GM23338 (cell line): ENCODE measurements around the gene PRDM4. TPM values are rescaled to one million over a fixed set of nuclear protein-coding genes. Genes with fewer than 3 reads are reported as not detected.

ENCODE experiments used
- ATAC-seq: fragments of 200-7000 bp; cut with Tn5 transposase; 3 replicates; pipeline ENCODE4 v1.9.1; 2020
- DNase-seq: peaks from one replicate; pipeline ENCODE4 v3.0.0-alpha.2; 2015; ENCODE audit warnings: low spot score
- H2AFZ ChIP-seq: fragments of 200-600 bp; sonication (generic); 2 replicates; pipeline ENCODE4 v1.8.0; 2016; ENCODE audit warnings: antibody characterized with exemption, mild to moderate bottlenecking, moderate library complexity
- H3F3A ChIP-seq: fragments of 200-600 bp; sonication (generic); replicated peaks from 2 replicates; pipeline ENCODE4 v1.8.0; 2017; ENCODE audit warnings: antibody characterized with exemption, mixed run types, low read depth
- H3K27ac ChIP-seq: fragments of 200-600 bp; sonication (generic); 2 replicates; pipeline ENCODE4 v1.6.1; 2016; ENCODE audit warnings: low read depth
- H3K27me3 ChIP-seq: fragments of 200-600 bp; sonication (generic); 2 replicates; pipeline ENCODE4 v1.8.0; 2016; ENCODE audit warnings: mild to moderate bottlenecking, mixed run types, moderate library complexity; ENCODE audit not compliant: insufficient read depth
- H3K36me3 ChIP-seq: fragments of 200-600 bp; sonication (generic); 2 replicates; pipeline ENCODE4 v1.8.0; 2016; ENCODE audit warnings: mild to moderate bottlenecking; ENCODE audit not compliant: insufficient read depth
- H3K4me1 ChIP-seq: fragments of 200-600 bp; sonication (generic); 2 replicates; pipeline ENCODE4 v1.8.0; 2016; ENCODE audit warnings: mild to moderate bottlenecking, moderate library complexity; ENCODE audit not compliant: insufficient read depth
- H3K4me2 ChIP-seq: fragments of 200-600 bp; sonication (generic); 2 replicates; pipeline ENCODE4 v1.7.1; 2017; ENCODE audit warnings: mixed run types
- H3K4me3 ChIP-seq: fragments of 200-600 bp; sonication (generic); 2 replicates; pipeline ENCODE4 v1.6.1; 2016; ENCODE audit warnings: mixed run types
- H3K79me2 ChIP-seq: fragments of 200-600 bp; sonication (generic); replicated peaks from 2 replicates; pipeline ENCODE4 v1.8.0; 2017; ENCODE audit warnings: mild to moderate bottlenecking; ENCODE audit not compliant: insufficient read depth
- H3K9me2 ChIP-seq: fragments of 200-600 bp; sonication (generic); 2 replicates; pipeline ENCODE4 v1.8.0; 2017; ENCODE audit not compliant: insufficient read depth
- H4K20me1 ChIP-seq: fragments of 200-600 bp; sonication (generic); replicated peaks from 2 replicates; pipeline ENCODE4 v1.8.0; 2017; ENCODE audit warnings: mild to moderate bottlenecking; ENCODE audit not compliant: insufficient read depth
- H3K27ac Mint-ChIP-seq: 2 replicates; pipeline ENCODE4 v1.8.0; 2020; ENCODE audit warnings: inconsistent platforms, mild to moderate bottlenecking, moderate library complexity, mixed read lengths
- H3K27me3 Mint-ChIP-seq: 3 replicates; pipeline ENCODE4 v1.8.0; 2022; ENCODE audit warnings: low read depth, mild to moderate bottlenecking, moderate library complexity, mixed read lengths, inconsistent platforms; ENCODE audit not compliant: insufficient read depth, poor library complexity
- H3K36me3 Mint-ChIP-seq: 3 replicates; pipeline ENCODE4 v1.8.0; 2021; ENCODE audit warnings: low read depth, mild to moderate bottlenecking, inconsistent platforms, moderate library complexity, mixed read lengths
- H3K4me1 Mint-ChIP-seq: 3 replicates; pipeline ENCODE4 v1.8.0; 2020; ENCODE audit warnings: mild to moderate bottlenecking, inconsistent platforms, mixed read lengths
- H3K4me3 Mint-ChIP-seq: 3 replicates; pipeline ENCODE4 v1.8.0; 2021; ENCODE audit warnings: moderate library complexity, mild to moderate bottlenecking, inconsistent platforms, mixed read lengths
- H3K9me3 Mint-ChIP-seq: 3 replicates; pipeline ENCODE4 v1.8.0; 2020; ENCODE audit warnings: moderate library complexity, mild to moderate bottlenecking, inconsistent platforms, mixed read lengths
- CREB1 ChIP-seq: fragments of 250-450 bp; sonication (Bioruptor Pico); IDR thresholded peaks from 2 replicates; pipeline ENCODE4 v1.5.0; 2020; ENCODE audit warnings: low read depth, mild to moderate bottlenecking, moderate library complexity
- EZH2 ChIP-seq: fragments of 200-600 bp; sonication (generic); IDR thresholded peaks from one replicate; pipeline ENCODE4 v1.8.0; 2017; ENCODE audit warnings: antibody characterized with exemption, mild to moderate bottlenecking, low read depth; ENCODE audit not compliant: unreplicated experiment
- EZH2phosphoT487 ChIP-seq: fragments of 200-600 bp; sonication (generic); IDR thresholded peaks from one replicate; pipeline ENCODE4 v1.8.1; 2018; ENCODE audit warnings: antibody characterized with exemption; ENCODE audit not compliant: unreplicated experiment
- JUNB ChIP-seq: IDR thresholded peaks from one replicate; pipeline ENCODE4 v1.6.1; 2016; ENCODE audit warnings: antibody characterized with exemption; ENCODE audit not compliant: unreplicated experiment
- NANOG ChIP-seq: IDR thresholded peaks from 2 replicates; pipeline ENCODE4 v1.6.1; 2016; ENCODE audit warnings: antibody characterized with exemption, borderline replicate concordance
- POLR2AphosphoS5 ChIP-seq: IDR thresholded peaks from 2 replicates; pipeline ENCODE4 v1.6.1; 2016; ENCODE audit warnings: antibody characterized with exemption, low read depth
- polyA plus RNA-seq: library from polyadenylated mRNA; unstranded; fragments of >200 nt; fragmentation: Nextera tagmentation; extraction: Ambion mirVana; gene quantifications from 2 replicates; pipeline ENCODE4 v1.2.1, GENCODE V29; 2016
- total RNA-seq: library from RNA; depleted of rRNA; stranded (reverse); fragments of >200 nt; shearing (Covaris generic); gene quantifications from 2 replicates; pipeline ENCODE4 v1.2.3, GENCODE V29; 2014
- TF ChIP-seq, protein P1 (sequence below), 2 experiments: fragments of 200-600 bp in 1 of 2; sonication (generic) in 1 of 2; conservative IDR thresholded peaks; 2 replicates each; pipeline versions ENCODE4 v1.5.1 to v1.6.1; 2016 to 2017; ENCODE audit warnings: antibody characterized with exemption in 2 of 2, low read depth in 2 of 2, mild to moderate bottlenecking in 2 of 2, moderate library complexity in 1 of 2
- TF ChIP-seq, protein P2 (sequence below): IDR thresholded peaks from 2 replicates; pipeline ENCODE4 v1.6.1; 2016; ENCODE audit warnings: antibody characterized with exemption

PRDM4 gene
- total and polyA plus RNA-seq, 2 experiments from 2014 or later, result 4.9 to 17.1 TPM

DNA sequence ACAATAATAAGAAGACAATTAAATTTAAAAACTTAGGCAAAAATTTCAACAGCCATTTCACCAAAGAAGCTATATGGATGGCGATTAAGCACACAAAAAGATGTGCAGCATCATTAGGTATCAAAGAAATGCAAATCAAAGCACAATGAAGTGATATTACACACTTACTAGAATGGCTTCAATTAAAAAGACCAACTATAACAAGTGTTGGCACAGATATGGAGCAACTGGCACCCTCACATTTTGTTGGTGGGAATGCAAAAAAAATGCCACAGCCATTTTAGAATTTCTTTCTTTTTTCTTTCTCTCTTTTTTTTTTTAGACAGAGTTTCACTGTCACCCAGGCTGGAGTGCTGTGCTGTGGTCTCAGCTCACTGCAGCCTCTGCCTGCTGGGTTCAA, 1.9 kb upstream of the PRDM4 start:
- no peak for TF ChIP-seq POLR2AphosphoS5
- no peak for TF ChIP-seq EZH2
- no peak for TF ChIP-seq CREB1 (CRISPR knock-in tag)
- TF ChIP-seq, protein P1, sequence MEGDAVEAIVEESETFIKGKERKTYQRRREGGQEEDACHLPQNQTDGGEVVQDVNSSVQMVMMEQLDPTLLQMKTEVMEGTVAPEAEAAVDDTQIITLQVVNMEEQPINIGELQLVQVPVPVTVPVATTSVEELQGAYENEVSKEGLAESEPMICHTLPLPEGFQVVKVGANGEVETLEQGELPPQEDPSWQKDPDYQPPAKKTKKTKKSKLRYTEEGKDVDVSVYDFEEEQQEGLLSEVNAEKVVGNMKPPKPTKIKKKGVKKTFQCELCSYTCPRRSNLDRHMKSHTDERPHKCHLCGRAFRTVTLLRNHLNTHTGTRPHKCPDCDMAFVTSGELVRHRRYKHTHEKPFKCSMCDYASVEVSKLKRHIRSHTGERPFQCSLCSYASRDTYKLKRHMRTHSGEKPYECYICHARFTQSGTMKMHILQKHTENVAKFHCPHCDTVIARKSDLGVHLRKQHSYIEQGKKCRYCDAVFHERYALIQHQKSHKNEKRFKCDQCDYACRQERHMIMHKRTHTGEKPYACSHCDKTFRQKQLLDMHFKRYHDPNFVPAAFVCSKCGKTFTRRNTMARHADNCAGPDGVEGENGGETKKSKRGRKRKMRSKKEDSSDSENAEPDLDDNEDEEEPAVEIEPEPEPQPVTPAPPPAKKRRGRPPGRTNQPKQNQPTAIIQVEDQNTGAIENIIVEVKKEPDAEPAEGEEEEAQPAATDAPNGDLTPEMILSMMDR (conservative IDR thresholded peaks at IDR 0.05; ENCODE audit: low read depth in 2 of 2), result no peak
- TF ChIP-seq JUNB, result no peak
- TF ChIP-seq EZH2phosphoT487, result no peak
- TF ChIP-seq, protein P2, sequence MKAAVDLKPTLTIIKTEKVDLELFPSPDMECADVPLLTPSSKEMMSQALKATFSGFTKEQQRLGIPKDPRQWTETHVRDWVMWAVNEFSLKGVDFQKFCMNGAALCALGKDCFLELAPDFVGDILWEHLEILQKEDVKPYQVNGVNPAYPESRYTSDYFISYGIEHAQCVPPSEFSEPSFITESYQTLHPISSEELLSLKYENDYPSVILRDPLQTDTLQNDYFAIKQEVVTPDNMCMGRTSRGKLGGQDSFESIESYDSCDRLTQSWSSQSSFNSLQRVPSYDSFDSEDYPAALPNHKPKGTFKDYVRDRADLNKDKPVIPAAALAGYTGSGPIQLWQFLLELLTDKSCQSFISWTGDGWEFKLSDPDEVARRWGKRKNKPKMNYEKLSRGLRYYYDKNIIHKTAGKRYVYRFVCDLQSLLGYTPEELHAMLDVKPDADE, result no peak
- TF ChIP-seq NANOG, result no peak
- ATAC-seq, result no peak
- H3K27ac ChIP-seq, result no peak overlapping the region
- H3K9me2 ChIP-seq, result no peaks in the 10 kb centered on the region
- peaks cover 25% of the 10 kb centered on the region for H3K79me2 ChIP-seq
- no peaks in the 10 kb centered on the region for H3K27me3 ChIP-seq
- no peak for DNase-seq
- Mint-ChIP-seq H3K4me3 (no peak overlapping the region), H3K9me3 (no peaks in the 10 kb centered on the region), H3K27me3 (peaks cover 13% of the 10 kb centered on the region), H3K27ac (no peak overlapping the region), H3K36me3 (no peaks in the 10 kb centered on the region; the same call in 2 of the 3 replicates), H3K4me1 (peaks cover 15% of the 10 kb centered on the region; the same call in 2 of the 3 replicates)
- H3K4me1 ChIP-seq, result peaks cover 13% of the 10 kb centered on the region
- no peak overlapping the region for H2AFZ ChIP-seq
- H4K20me1 ChIP-seq, result peaks cover 8% of the 10 kb centered on the region; the same call in 1 of the 2 replicates
- 0 out of 2 replicates have a peak, but pooled peaks cover under 1% of the 10 kb centered on the region for H3K36me3 ChIP-seq
- H3K4me3 ChIP-seq, result no peak overlapping the region
- no peak overlapping the region for H3K4me2 ChIP-seq
- no peaks in the 10 kb centered on the region for H3F3A ChIP-seq

DNA sequence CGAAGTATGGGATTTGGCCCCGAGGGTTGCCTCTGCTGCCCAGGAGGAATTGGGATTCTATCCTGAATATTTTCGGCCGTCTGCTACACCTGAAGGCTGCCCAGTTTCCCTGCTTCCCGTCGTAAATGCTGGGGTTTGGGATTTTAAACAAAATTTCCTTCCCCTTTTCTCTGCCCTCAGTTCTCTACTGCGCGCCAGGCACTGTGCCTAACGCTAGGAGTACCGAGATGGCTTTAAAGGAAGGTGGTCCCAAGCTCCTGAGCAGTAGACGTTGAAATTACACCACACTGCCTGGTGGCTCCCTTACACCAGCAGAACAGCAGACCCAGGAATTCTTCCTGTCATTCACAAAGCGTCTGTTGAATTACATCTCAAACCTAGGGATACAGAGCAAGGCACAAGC, 566 bp upstream of the PRDM4 start:
- H3K27me3 ChIP-seq, result no peaks in the 10 kb centered on the region
- H3K4me1 ChIP-seq, result peaks cover 13% of the 10 kb centered on the region
- H2AFZ ChIP-seq, result peak overlapping the region; percentile 100
- DNase-seq (peak; percentile 58), ATAC-seq (peak; percentile 60)
- H3K36me3 ChIP-seq, result peaks cover 5% of the 10 kb centered on the region; the same call in 1 of the 2 replicates
- peaks cover 33% of the 10 kb centered on the region for H3K79me2 ChIP-seq
- peaks cover 13% of the 10 kb centered on the region for H3K27me3 Mint-ChIP-seq
- peak overlapping the region; percentile 82 for H3K4me2 ChIP-seq
- H3K27ac Mint-ChIP-seq, result peak overlapping the region; percentile 89; the same call in 1 of the 2 replicates
- peaks cover 5% of the 10 kb centered on the region for H3K36me3 Mint-ChIP-seq
- H3K9me2 ChIP-seq, result no peaks in the 10 kb centered on the region
- H3F3A ChIP-seq, result no peaks in the 10 kb centered on the region
- H4K20me1 ChIP-seq, result peaks cover 14% of the 10 kb centered on the region
- no peaks in the 10 kb centered on the region for H3K9me3 Mint-ChIP-seq
- peaks cover 15% of the 10 kb centered on the region; the same call in 2 of the 3 replicates for H3K4me1 Mint-ChIP-seq
- no peak overlapping the region for H3K27ac ChIP-seq
- H3K4me3 Mint-ChIP-seq, result peak overlapping the region; percentile 92
- H3K4me3 ChIP-seq, result peak overlapping the region; percentile 81
- TF ChIP-seq, protein P1 (conservative IDR thresholded peaks at IDR 0.05; ENCODE audit: low read depth in 2 of 2), result 0 out of 4 replicates have a peak, but pooled peaks of 1 of the 2 experiments have one; percentile 4
- TF ChIP-seq JUNB (no peak), NANOG (no peak), POLR2AphosphoS5 (no peak)
- TF ChIP-seq, protein P2, result no peak
